ENCODE data around the gene ARAP3.
A peak's percentile ranks its signal among the peaks of the same experiment; 100 is the strongest.
"Not testable (repeated sequence)": the region's sequence is repeated elsewhere in the genome, so short reads cannot be mapped to it uniquely, and the experiment has no call there.

Gene ARAP3

GRCh38 chr5:141611289-141611688 is 70.7 kb downstream of the ARAP3 start:
- DNase-seq: no peak

GRCh38 chr5:141609921-141610320 is 72.1 kb downstream of the ARAP3 start:
- not testable (repeated sequence) for DNase-seq

- no peak for DNase-seq
Measured at GRCh38 chr5:141609044-141609443, 73.0 kb downstream of the ARAP3 start.

- peak; percentile 16 for DNase-seq
Measured at GRCh38 chr5:141608557-141608956, 73.5 kb downstream of the ARAP3 start.

GRCh38 chr5:141608046-141608445 is 74.0 kb downstream of the ARAP3 start:
- DNase-seq: no peak

- no peak for DNase-seq
Measured at GRCh38 chr5:141605523-141606277, 76.3 kb downstream of the ARAP3 start.

GRCh38 chr5:141603923-141604717 is 77.9 kb downstream of the ARAP3 start:
- peak; percentile 58 for DNase-seq
